Testis (tissue), 2 donors: ENCODE results near the gene IYD.

Experiments
- POLR2A ChIP-seq: fragments of 450-650 bp; IDR thresholded peaks from one replicate; pipeline ENCODE4 v1.6.1; 2017; ENCODE audit warnings: antibody characterized with exemption, mild to moderate bottlenecking, moderate library complexity
- TF ChIP-seq, protein P1 (sequence below), 3 experiments: fragments of 450-650 bp in 2 of 3; fragments of 200-600 bp in 1 of 3; sonication (generic) in 1 of 3; IDR thresholded peaks; one replicate each; pipeline ENCODE4 v1.5.1; 2016 to 2019; ENCODE audit warnings: antibody characterized with exemption in 3 of 3, mild to moderate bottlenecking in 2 of 3, moderate library complexity in 1 of 3

DNA sequence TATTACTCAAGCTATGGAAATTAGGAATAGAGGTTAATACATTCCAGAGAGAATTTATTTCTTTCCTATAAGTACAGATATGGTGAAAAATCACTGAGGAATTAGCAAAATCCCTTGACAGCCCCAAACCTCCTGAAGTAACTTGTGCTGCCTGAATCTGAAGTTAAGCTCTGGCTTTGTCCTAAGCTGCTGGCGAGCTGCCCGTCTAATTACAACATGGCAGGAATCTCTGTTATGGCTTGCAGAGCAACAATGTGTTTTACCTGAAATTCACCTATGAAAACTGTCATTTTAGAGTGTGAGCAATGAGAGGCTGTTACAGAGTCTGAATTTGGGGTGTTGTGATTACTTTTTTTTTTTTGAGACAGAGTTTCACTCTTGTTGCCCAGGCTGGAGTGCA, 22.5 kb upstream of the IYD start:
- no peak for TF ChIP-seq POLR2A
- TF ChIP-seq, protein P1, sequence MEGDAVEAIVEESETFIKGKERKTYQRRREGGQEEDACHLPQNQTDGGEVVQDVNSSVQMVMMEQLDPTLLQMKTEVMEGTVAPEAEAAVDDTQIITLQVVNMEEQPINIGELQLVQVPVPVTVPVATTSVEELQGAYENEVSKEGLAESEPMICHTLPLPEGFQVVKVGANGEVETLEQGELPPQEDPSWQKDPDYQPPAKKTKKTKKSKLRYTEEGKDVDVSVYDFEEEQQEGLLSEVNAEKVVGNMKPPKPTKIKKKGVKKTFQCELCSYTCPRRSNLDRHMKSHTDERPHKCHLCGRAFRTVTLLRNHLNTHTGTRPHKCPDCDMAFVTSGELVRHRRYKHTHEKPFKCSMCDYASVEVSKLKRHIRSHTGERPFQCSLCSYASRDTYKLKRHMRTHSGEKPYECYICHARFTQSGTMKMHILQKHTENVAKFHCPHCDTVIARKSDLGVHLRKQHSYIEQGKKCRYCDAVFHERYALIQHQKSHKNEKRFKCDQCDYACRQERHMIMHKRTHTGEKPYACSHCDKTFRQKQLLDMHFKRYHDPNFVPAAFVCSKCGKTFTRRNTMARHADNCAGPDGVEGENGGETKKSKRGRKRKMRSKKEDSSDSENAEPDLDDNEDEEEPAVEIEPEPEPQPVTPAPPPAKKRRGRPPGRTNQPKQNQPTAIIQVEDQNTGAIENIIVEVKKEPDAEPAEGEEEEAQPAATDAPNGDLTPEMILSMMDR (IDR thresholded peaks at IDR 0.05) = no peak
